GM19463 (cell line): Measurements from ENCODE around the gene CLEC16A.
"Not testable (repeated sequence)": the region's sequence is repeated elsewhere in the genome, so short reads cannot be mapped to it uniquely, and the experiment has no call there.

Source experiments
- ATAC-seq: cut with Tn5 transposase; IDR thresholded peaks from one replicate; pipeline ENCODE4 v1.9.1; 2021; ENCODE audit warnings: mild to moderate bottlenecking, moderate library complexity; ENCODE audit not compliant: unreplicated experiment

The CLEC16A gene

GRCh38 chr16:10965440-10966061 lies 21.2 kb downstream of the CLEC16A start:
- peak; percentile 64 for ATAC-seq

DNA sequence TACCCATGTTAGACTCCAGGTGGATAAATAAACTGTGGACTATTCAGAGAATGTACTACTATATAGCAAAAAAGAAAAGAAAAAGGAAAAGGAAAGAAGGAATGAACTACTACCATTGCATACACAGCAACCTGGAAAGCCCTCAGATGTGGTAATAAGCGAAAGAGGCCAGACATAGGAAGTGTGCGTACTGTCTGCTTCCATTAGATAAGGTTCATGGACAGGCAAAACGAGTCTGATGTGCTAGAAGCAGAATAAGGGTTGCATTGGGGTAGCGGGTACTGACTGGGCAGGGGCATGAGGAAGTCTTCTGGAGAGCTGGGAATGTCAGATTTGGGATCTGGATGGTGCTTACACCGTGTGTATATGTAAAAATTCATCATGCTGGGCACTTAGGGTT lies 21.8 kb downstream of the CLEC16A start:
- ATAC-seq, result no peak

DNA sequence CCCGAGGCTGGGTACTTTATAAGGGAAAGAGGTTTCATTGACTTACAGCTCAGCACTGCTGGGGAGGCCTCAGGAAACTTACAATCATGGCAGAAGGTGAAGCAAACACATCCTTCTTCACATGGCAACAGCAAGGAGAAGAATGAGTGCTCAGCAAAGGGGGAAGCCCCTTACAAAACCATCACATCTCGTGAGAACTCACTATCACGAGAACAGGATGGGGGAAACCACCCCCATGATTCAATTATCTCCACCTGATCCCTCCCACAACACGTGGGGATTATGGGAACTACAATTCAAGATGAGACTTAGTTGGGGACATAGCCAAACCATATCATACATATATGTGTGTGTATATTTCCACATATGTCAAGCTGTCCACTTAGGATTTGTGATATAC lies 22.2 kb downstream of the CLEC16A start:
- not testable (repeated sequence) for ATAC-seq

DNA sequence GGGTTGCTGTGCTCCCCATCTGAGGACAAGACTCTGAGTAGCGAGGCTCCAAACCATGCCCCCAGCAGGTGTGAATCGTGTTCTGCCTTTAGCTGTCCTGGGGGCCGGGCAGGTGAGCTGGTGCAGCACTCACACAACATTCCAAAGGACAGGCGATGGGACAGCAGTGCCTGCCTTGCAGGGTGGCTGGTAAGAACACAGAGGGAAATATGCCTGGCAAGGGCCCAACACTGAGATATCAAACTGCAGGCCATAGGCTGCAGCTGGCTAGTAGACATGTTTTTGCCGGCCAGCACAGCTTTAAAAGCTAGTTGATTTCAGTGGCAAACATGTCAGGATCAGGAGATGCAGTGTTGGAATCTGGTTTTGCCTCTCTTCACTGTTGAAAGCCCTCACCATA lies 23.6 kb downstream of the CLEC16A start:
- ATAC-seq, result no peak

GRCh38 chr16:10968498-10968897 lies 24.1 kb downstream of the CLEC16A start:
- no peak for ATAC-seq

- no peak for ATAC-seq
Observed at GRCh38 chr16:10969615-10970014, 25.3 kb downstream of the CLEC16A start.

DNA sequence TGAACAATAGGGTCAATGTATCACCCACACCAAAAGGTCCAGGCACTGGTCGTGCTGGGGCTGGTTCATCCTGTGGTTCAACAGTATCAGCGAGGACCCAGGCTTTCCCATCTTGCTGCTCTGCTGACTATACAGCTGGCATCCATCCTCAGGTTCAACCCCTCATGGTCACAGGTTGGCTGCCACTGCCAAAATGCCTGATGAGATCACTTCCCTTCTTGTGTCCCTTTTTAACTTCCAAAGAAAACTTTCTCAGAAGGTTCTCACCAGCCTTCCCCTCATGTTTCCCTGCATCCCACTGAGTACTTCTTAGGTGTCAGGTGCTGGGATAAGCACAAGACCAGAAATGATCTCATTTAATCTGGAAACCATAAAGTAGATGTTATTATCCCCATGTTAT lies 25.7 kb downstream of the CLEC16A start:
- ATAC-seq, result no peak

DNA sequence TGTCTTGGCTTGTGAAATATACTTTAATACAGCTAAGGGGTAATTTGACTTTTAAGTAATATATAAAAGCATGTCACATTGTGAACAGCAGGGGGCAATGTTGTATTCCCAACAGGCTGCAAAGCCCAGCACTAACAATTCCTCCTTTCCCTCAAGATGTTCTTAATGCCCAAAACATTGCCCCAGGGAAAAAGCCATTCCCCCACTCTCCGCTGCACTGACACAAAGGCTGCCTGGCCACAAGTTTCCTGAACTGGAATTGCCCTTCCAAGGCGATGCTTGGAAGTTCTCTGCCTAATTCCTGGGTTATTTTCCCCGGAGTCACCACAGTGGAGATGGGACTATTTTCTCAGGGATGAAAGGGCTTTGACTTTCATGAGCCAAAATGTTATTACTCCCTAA lies 27.2 kb downstream of the CLEC16A start:
- no peak for ATAC-seq

DNA sequence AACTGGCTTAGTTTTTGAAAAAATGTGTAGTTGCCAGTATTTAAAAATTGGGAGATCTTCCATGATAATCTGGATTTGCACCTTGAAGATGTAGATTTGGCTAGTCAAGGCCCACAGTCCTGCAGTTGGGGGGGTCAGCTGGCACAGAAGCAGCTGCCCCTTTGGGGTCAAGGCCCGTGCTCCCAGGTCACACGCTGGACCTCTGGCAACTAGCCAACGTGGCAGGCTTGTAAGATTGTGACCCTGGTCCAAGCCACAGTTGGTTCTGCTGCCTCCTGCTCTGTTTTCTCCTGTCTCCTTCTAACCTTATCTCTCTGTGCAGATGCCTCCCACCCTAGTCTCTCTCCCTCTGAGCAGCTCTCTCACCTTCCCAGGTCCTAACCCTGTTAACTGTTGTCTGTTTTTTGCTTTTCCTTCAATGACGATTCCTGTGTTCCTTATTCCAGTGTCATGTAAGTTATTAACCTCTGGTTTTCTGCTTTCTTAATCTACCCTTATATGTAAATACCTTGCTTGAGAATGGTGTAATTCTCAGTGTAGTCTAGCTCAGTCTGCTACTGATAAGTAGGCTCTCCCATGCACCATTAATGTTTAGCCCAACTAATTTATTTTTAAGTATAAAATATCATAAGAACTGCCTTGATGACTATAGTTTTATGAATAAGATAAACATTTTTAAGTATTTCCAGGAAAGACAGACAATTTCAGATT lies 27.9 kb downstream of the CLEC16A start:
- ATAC-seq, result no peak

- ATAC-seq, result no peak
Observed at GRCh38 chr16:10972819-10973464, 28.6 kb downstream of the CLEC16A start.

- no peak for ATAC-seq
Observed at GRCh38 chr16:10976634-10977033, 32.3 kb downstream of the CLEC16A start.

GRCh38 chr16:10978124-10978523 lies 33.8 kb downstream of the CLEC16A start:
- ATAC-seq, result no peak

DNA sequence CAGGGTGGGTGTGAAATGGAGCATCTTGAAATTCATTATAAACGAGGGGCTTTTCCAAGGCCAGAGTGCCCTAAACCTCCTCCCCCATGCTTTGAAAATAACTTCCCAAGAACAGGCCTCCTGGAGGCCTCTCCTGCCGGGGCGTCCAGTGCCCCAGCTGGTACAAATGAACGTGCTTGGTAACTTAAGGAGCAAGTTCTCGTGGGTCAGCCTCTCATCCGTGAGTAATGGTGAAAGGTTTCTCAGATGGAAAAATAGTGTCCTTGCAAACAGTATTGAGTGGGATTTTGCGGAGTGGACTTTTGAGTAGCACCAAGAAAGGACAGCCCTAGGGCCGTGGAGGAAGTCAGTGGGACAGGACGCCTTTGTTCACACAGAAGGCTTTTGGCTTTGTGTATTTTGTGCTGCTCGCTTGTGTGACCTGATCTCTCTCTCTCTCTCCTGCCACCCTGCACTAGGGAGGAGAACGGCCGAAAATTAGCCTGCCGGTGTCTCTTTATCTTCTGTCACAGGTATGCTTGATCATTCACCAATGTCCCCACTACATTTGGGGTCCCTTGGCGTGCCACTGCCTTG lies 34.6 kb downstream of the CLEC16A start:
- no peak for ATAC-seq

DNA sequence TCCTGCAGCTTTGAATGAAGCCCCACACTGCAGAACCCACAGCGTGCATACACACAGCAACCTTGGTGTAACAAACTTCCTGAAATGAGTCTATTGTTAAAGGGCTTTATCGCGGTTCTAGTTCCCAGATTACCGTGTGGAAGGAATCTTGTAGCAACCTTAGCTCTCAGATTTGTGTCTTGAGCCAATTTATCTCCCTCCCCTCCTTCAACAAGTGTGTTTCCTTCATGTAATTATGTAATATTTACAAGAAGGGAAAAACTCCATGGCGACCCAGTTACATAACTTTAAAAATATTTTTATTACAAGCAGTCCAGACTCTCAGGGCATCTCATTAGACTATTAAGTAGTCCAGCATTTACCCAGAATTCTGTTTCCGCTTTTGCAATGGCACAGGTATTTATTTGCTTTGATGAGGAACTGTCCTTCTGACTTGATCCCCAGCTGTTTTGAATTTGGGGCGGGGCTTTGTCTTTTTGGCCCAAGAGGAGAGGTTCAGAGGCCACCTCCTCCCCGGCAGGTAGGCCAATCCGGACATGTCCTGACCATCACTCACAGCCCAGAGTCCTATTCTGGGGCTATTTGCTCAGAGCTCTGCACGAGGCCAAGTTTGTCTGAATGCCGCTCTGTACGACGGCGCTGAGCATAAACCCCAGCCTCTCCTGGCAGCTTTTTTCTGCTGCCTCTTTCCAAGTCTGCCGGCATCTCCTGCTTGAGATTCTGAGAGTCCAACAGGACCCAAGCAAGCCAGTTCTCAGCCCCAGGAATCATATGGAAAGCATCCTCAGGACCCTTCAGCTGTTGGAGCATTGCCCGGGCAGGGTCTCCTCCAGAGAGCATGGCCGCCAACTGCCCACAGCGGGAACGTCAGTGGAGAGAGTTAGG lies 35.6 kb downstream of the CLEC16A start:
- no peak for ATAC-seq

DNA sequence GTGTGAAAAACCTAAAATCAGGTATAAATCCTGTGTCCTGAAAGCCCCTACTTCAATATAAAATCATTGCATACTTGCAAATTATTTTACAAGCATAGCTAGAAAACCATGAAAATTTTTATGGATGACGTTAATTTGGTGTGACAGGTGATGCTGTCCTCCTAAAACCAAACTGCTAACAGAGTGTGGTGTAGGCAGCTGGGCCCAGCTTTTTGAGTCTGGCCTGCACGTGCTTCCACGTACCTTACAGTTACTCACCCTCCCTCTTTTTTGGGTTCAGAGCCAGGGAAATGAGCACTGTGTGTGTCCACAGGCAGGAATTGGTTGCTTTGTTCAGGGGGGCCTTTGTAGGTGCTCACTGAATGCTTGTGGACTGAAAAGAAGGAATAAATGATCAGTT lies 36.4 kb downstream of the CLEC16A start:
- ATAC-seq, result no peak

DNA sequence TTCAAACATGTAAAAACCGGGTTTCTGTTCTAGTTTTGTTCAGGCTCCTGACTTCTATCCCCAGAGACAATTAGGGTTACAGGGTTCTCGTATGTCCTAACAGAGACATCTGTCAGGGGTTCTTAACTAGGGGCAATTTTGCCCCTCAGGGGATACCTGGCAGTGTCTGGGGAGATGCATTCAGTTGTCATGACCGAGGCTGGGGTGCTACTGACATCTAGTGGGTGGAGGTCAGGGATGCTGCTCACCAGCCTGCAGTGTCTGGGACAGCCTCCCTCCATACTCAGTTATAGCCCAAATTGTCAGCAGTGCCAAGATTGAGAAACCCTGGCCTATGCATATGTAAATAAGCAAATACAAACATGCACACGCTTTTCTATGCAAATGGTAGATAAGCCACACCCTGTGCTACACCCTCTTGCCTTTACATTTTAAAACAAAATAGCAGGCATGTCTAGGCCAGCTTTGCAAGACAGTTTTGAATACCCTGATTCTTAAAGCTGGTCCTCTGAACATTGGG lies 37.4 kb downstream of the CLEC16A start:
- peak; percentile 67 for ATAC-seq

GRCh38 chr16:10982465-10983150 lies 38.2 kb downstream of the CLEC16A start:
- ATAC-seq, result peak; percentile 46

GRCh38 chr16:10983159-10983558 lies 38.8 kb downstream of the CLEC16A start:
- ATAC-seq, result peak; percentile 33

DNA sequence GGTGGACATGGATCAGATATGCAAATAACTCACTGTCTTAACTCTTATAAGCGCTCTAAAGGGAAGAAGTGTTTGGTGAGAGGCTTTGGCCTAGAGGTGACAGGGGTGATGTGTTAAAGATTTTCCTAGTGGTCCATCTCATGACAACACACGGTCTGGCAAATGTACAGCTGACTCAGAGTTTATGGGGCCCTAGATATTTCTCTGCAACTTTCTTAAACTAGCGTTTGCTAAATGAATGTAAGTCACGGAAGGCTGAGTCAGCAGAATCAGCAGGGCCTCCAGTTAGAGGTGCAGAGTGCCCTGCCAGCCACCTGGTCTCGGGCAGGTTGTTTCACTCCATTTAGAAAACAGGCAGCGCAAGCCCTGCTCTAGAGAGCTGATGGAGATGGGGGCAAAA lies 40.1 kb downstream of the CLEC16A start:
- ATAC-seq, result no peak
